WERI-Rb-1 (cell line): ENCODE data around the gene ADCYAP1R1.

Experiments
- DNase-seq: peaks from one replicate; pipeline ENCODE4 v3.0.0-alpha.2; 2020
- H3K27ac ChIP-seq: fragments of 250-450 bp; sonication (Bioruptor Pico); 2 replicates; pipeline ENCODE4 v1.5.1; 2020; ENCODE audit warnings: mild to moderate bottlenecking, moderate library complexity
- H3K27me3 ChIP-seq: fragments of 250-450 bp; sonication (Bioruptor Pico); 2 replicates; pipeline ENCODE4 v1.5.1; 2021; ENCODE audit warnings: mild to moderate bottlenecking, low read depth, moderate library complexity; ENCODE audit not compliant: insufficient read depth, severe bottlenecking
- H3K36me3 ChIP-seq: fragments of 250-450 bp; sonication (Bioruptor Pico); 2 replicates; pipeline ENCODE4 v1.5.1; 2020; ENCODE audit warnings: mild to moderate bottlenecking, moderate library complexity
- H3K4me3 ChIP-seq: 2 replicates; pipeline ENCODE4 v1.5.1; 2011; ENCODE audit warnings: low read depth, mild to moderate bottlenecking, control low read depth, low read length
- H3K9me3 ChIP-seq: fragments of 250-450 bp; sonication (Bioruptor Pico); 2 replicates; pipeline ENCODE4 v1.5.1; 2021; ENCODE audit warnings: mild to moderate bottlenecking, moderate library complexity; ENCODE audit not compliant: severe bottlenecking
- TF ChIP-seq, protein P1 (sequence below): IDR thresholded peaks from 2 replicates; pipeline ENCODE4 v1.5.1; 2011; ENCODE audit warnings: low read depth, mild to moderate bottlenecking, control low read depth, inconsistent platforms, low read length

The ADCYAP1R1 gene

DNA sequence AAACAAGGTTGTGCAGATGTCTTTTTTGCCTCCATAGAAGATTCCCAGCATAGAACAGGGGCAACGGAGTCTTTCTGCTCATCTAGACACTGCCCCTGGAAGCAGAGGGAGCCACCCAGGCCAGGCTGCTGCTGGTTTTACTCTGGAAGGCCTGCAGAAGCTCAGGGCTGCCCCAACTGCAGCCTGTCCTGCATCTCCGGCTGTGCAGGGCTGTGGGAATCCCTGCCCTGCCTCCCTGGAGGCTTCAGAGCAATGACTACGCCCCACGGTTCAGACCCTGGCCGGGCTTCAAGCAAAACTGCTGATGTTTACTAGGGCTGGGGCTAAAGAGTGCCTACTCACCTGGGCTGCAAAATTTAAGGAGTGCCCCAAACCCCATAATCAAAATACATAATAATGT, 44.5 kb upstream of the ADCYAP1R1 start:
- TF ChIP-seq, protein P1, sequence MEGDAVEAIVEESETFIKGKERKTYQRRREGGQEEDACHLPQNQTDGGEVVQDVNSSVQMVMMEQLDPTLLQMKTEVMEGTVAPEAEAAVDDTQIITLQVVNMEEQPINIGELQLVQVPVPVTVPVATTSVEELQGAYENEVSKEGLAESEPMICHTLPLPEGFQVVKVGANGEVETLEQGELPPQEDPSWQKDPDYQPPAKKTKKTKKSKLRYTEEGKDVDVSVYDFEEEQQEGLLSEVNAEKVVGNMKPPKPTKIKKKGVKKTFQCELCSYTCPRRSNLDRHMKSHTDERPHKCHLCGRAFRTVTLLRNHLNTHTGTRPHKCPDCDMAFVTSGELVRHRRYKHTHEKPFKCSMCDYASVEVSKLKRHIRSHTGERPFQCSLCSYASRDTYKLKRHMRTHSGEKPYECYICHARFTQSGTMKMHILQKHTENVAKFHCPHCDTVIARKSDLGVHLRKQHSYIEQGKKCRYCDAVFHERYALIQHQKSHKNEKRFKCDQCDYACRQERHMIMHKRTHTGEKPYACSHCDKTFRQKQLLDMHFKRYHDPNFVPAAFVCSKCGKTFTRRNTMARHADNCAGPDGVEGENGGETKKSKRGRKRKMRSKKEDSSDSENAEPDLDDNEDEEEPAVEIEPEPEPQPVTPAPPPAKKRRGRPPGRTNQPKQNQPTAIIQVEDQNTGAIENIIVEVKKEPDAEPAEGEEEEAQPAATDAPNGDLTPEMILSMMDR = no peak
- no peak overlapping the region for H3K27ac ChIP-seq
- H3K9me3 ChIP-seq = no peaks in the 10 kb centered on the region
- no peak overlapping the region for H3K4me3 ChIP-seq
- H3K27me3 ChIP-seq = no peaks in the 10 kb centered on the region
- DNase-seq = no peak
- no peaks in the 10 kb centered on the region for H3K36me3 ChIP-seq

- H3K27me3 ChIP-seq = no peaks in the 10 kb centered on the region
- H3K4me3 ChIP-seq = no peak overlapping the region
- DNase-seq = no peak
- TF ChIP-seq, protein P1 = no peak
- H3K9me3 ChIP-seq = no peaks in the 10 kb centered on the region
- no peaks in the 10 kb centered on the region for H3K36me3 ChIP-seq
- no peak overlapping the region for H3K27ac ChIP-seq
These were observed 37.3 kb upstream of the ADCYAP1R1 start for GRCh38 chr7:31014826-31015225.

- no peaks in the 10 kb centered on the region for H3K36me3 ChIP-seq
- DNase-seq = peak; percentile 39
- no peaks in the 10 kb centered on the region for H3K9me3 ChIP-seq
- H3K27ac ChIP-seq = no peak overlapping the region
- TF ChIP-seq, protein P1 = no peak
- no peak overlapping the region for H3K4me3 ChIP-seq
- no peaks in the 10 kb centered on the region for H3K27me3 ChIP-seq
These were observed 35.0 kb upstream of the ADCYAP1R1 start for GRCh38 chr7:31017032-31017675.

DNA sequence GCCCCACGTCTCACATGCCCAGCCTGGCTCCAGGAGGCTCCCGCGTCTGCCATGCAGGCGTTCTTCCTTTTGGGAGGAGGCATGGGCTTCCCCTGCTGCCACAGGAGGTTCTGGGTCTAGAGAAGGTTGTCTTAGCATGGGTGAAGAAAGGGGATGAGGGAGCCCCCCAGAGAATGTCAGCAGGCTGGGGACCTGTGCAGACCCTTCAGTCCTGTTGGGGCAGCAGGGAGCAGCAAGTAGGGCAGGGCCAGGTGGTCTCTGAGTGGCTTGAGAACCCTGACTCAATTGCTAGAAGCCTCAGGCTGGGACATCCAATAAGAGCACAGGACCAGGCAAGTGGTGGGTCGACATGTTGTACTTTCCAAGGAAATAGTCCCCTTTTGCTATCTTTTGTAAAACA, 34.4 kb upstream of the ADCYAP1R1 start:
- TF ChIP-seq, protein P1 = no peak
- no peaks in the 10 kb centered on the region for H3K9me3 ChIP-seq
- H3K27ac ChIP-seq = no peak overlapping the region
- no peaks in the 10 kb centered on the region for H3K27me3 ChIP-seq
- no peak for DNase-seq
- no peak overlapping the region for H3K4me3 ChIP-seq
- no peaks in the 10 kb centered on the region for H3K36me3 ChIP-seq

- no peaks in the 10 kb centered on the region for H3K36me3 ChIP-seq
- no peak overlapping the region for H3K27ac ChIP-seq
- no peaks in the 10 kb centered on the region for H3K27me3 ChIP-seq
- no peaks in the 10 kb centered on the region for H3K9me3 ChIP-seq
- TF ChIP-seq, protein P1 = no peak
- no peak for DNase-seq
- H3K4me3 ChIP-seq = no peak overlapping the region
These were observed 32.6 kb upstream of the ADCYAP1R1 start for GRCh38 chr7:31019509-31019908.

GRCh38 chr7:31020161-31020560, 31.9 kb upstream of the ADCYAP1R1 start:
- H3K36me3 ChIP-seq = no peaks in the 10 kb centered on the region
- DNase-seq = no peak
- H3K4me3 ChIP-seq = no peak overlapping the region
- H3K9me3 ChIP-seq = no peaks in the 10 kb centered on the region
- no peaks in the 10 kb centered on the region for H3K27me3 ChIP-seq
- TF ChIP-seq, protein P1 = no peak
- no peak overlapping the region for H3K27ac ChIP-seq
